Activated naive CD4-positive, alpha-beta T cell treated with anti-CD3 and anti-CD28 coated beads, Interleukin-2, amount 50 U/mL, for 72 hours (primary cell): ENCODE measurements around the gene PAQR4. TPM values are rescaled to one million over a fixed set of nuclear protein-coding genes. Genes with fewer than 3 reads are reported as not detected.

ENCODE experiments used
- ATAC-seq, 2 donors: fragments of 150-1000 bp; cut with Tn5 transposase; 2 replicates each; pipeline ENCODE4 v1.10.0; 2021; ENCODE audit warnings: mild to moderate bottlenecking in 2 of 2, moderate library complexity in 2 of 2
- DNase-seq, 2 donors: peaks; one replicate each; pipeline ENCODE4 v3.0.0; 2021 to 2022; ENCODE audit warnings: low spot score in 2 of 2
- H3K27ac Mint-ChIP-seq, 2 donors: one replicate each; pipeline ENCODE4 v1.8.0; 2022; ENCODE audit warnings: mild to moderate bottlenecking in 2 of 2, mixed read lengths in 2 of 2
- H3K36me3 Mint-ChIP-seq, 2 donors: one replicate each; pipeline ENCODE4 v1.8.0; 2022; ENCODE audit warnings: mixed read lengths in 2 of 2
- H3K9me3 Mint-ChIP-seq, 2 donors: one replicate each; pipeline ENCODE4 v1.8.0; 2022; ENCODE audit warnings: mixed read lengths in 2 of 2
- total RNA-seq, 2 donors: library from RNA; stranded (reverse); gene quantifications; one replicate each; pipeline ENCODE4 v1.2.3, GENCODE V29; 2022

PAQR4 gene
- total RNA-seq, 2 donors from 2014 or later, result 24.0 to 31.6 TPM

DNA sequence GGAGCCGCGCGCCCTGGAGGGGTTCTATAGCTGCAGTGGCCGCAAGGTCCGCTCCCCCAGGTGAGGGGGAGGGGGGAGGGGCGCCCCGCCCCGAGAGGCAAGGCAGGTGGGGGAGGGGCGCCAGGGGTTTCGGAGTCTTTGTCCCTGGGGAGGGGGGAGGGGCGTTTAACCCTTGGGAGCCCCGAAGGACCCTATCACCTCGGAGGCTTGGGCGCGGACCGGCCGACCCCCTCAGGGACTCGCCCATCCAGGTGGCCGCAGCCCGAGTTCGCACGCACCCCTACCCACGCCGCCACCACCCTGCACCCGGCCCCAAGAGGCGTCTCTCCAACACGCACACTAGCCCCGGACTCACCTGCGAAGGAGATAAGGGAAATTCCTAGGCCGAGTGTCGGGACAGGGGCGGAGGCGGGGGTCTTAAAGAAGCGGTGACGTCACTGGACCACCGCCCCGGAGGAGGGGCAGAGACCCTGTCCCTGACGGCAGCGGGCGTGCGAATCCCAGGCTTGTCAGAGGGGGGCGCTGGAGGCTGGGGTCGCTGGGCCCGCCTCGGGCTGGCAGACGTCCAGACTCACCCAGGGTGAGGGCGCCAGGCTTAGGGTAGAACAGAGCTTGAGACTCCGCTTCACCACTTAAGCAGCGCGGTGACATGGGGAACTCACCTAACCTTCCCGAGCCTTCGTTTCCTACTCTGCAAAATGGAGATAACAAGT is 48.8 kb downstream of the PAQR4 start, which contains the start of gene CLDN6:
TSS of gene CLDN6 (minus strand) at position 390 of the 713 bp plus-strand sequence. CDS start 2,162 bp downstream, outside the sequence.
- H3K9me3 Mint-ChIP-seq, result no peaks in the 10 kb centered on the region
- peak in 1 of 2 donors; percentile 71 for DNase-seq
- peaks cover 0 to 4% of the 10 kb centered on the region in 2 donors for H3K36me3 Mint-ChIP-seq
- H3K27ac Mint-ChIP-seq, result no peak within 1 kb of the TSS
- ATAC-seq, result no peak

DNA sequence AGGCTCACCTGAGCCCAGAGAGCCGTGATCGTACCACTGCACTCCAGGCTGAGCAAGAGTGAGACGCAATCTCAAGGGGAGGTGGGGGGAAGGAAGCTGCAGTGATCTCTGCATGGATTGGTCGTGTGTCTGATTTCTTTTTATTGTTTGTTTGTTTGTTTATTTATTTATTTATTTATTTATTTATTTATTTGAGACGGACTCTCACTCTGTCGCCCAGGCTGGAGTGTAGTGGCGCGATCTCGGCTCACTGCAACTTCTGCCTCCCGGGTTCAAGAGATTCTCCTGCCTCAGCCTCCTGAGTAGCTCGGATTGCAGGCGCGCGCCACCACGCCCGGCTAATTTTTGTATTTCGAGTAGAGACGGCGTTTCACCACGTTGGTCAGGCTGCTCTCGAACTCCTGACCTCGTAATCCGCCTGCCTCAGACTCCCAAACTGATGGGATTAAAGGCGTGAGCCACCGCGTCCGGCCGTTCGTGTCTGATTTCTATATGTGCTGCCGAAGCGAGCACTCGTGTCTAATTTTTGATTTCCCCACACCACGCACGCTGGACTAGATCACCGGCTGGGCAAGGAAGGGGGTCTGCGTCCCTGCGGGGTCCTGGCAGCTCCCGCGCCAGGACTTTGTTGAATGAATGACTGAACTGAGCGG is 50.6 kb downstream of the PAQR4 start:
- peak overlapping the region in 1 of 2 donors; percentile 85 for H3K27ac Mint-ChIP-seq
- ATAC-seq (no peak), DNase-seq (no peak)
- no peaks in the 10 kb centered on the region for H3K9me3 Mint-ChIP-seq
- peaks cover 5 to 11% of the 10 kb centered on the region in 2 donors for H3K36me3 Mint-ChIP-seq

DNA sequence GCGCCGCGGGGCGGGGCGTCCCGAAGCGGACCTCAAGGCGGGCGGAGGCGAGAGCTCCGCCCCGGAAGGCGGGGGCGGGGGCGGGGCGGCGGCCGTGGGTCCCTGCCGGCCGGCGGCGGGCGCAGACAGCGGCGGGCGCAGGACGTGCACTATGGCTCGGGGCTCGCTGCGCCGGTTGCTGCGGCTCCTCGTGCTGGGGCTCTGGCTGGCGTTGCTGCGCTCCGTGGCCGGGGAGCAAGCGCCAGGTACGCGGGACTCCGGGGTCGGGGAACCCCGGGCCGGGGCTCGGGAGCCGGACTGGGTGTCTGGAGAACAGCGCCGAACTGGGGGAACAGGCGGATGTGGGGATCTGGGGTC is 51.1 kb downstream of the PAQR4 start, which contains the start of gene TNFRSF12A:
TSS of gene TNFRSF12A (plus strand) at position 122 of the 357 bp plus-strand sequence. CDS start at position 152, 30 bp downstream.
- peak; percentile 23 to 36 for ATAC-seq
- no peaks in the 10 kb centered on the region for H3K9me3 Mint-ChIP-seq
- peak; percentile 74 to 80 for DNase-seq
- peak within 1 kb of the TSS; percentile 85 to 95 for H3K27ac Mint-ChIP-seq
- H3K36me3 Mint-ChIP-seq, result peaks cover 5 to 11% of the 10 kb centered on the region in 2 donors

DNA sequence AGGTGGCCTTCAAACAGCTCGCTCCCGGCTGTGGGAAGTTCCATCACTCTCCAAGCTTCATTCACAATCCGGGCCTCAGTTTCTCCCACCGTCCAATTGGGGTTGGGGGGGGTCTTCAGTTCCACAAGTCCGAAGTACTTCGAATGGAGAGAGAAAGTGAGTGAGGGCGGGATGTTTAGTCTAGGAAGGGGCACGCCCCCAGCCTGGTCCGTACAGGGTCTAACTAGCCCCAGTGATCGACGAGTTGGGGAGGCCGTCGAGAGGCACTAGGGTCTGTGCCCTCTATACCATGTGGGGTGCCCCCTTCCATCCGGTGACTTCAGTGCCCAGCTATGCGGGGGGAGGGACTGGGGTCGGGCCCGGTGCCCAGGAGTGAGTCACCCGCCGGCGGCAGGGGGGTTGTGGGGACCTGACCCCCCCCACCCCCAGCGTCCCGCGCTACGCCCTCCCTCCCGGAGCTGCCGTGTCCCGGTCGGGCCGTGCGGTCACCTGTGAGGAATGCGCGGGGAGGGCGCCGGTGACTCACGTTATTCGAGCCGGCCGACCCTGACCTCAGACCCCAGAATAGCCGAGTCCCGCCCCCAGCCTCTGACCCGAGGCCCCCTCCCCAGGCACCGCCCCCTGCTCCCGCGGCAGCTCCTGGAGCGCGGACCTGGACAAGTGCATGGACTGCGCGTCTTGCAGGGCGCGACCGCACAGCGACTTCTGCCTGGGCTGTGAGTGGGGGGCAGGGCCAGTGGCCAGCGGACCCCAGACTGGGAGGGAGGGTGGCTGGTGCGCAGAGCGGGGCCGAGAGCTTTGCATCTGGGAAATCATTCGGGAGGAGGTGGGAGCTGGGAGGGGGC is 51.7 kb downstream of the PAQR4 start:
- ATAC-seq (peak; percentile 17 to 39), DNase-seq (peak; percentile 51 to 83)
- H3K27ac Mint-ChIP-seq, result peak overlapping the region; percentile 85 to 95
- H3K36me3 Mint-ChIP-seq, result peaks cover 5 to 11% of the 10 kb centered on the region in 2 donors
- H3K9me3 Mint-ChIP-seq, result no peaks in the 10 kb centered on the region

DNA sequence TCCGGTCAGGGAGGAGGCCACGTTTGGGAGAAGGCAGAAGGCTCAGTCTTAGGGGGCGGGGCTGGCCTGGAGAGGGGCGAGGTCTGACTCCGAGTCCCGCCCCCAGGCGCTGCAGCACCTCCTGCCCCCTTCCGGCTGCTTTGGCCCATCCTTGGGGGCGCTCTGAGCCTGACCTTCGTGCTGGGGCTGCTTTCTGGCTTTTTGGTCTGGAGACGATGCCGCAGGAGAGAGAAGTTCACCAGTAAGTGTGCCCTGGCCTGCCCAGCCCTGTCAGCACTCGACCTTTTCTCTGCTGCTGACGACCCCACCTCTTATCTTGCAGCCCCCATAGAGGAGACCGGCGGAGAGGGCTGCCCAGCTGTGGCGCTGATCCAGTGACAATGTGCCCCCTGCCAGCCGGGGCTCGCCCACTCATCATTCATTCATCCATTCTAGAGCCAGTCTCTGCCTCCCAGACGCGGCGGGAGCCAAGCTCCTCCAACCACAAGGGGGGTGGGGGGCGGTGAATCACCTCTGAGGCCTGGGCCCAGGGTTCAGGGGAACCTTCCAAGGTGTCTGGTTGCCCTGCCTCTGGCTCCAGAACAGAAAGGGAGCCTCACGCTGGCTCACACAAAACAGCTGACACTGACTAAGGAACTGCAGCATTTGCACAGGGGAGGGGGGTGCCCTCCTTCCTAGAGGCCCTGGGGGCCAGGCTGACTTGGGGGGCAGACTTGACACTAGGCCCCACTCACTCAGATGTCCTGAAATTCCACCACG is 52.5 kb downstream of the PAQR4 start:
- Mint-ChIP-seq H3K36me3 (peaks cover 5 to 11% of the 10 kb centered on the region in 2 donors), H3K27ac (peak overlapping the region; percentile 85 to 95), H3K9me3 (no peaks in the 10 kb centered on the region)
- DNase-seq (peak; percentile 83 to 87), ATAC-seq (peak; percentile 50 to 55)

DNA sequence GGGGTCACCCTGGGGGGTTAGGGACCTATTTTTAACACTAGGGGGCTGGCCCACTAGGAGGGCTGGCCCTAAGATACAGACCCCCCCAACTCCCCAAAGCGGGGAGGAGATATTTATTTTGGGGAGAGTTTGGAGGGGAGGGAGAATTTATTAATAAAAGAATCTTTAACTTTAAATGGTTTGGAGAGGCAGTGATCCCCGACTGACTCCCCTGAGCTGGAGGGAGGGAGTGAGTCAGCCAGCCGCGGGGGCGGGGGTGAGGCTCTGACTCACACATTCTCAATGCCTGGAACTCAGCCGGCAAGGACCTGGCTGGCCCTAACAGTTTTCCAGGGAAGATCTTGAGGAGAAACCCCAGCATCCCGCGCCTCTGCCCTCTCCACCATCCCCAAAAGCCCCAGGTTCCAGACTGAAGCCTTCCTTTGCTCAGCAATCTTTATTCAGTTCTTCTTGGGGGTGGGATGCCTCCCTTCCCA is 53.1 kb downstream of the PAQR4 start:
- Mint-ChIP-seq H3K27ac (peak overlapping the region; percentile 85 to 95), H3K36me3 (peaks cover 10 to 11% of the 10 kb centered on the region in 2 donors), H3K9me3 (no peaks in the 10 kb centered on the region)
- DNase-seq, result peak; percentile 85 to 87
- peak; percentile 50 for ATAC-seq

DNA sequence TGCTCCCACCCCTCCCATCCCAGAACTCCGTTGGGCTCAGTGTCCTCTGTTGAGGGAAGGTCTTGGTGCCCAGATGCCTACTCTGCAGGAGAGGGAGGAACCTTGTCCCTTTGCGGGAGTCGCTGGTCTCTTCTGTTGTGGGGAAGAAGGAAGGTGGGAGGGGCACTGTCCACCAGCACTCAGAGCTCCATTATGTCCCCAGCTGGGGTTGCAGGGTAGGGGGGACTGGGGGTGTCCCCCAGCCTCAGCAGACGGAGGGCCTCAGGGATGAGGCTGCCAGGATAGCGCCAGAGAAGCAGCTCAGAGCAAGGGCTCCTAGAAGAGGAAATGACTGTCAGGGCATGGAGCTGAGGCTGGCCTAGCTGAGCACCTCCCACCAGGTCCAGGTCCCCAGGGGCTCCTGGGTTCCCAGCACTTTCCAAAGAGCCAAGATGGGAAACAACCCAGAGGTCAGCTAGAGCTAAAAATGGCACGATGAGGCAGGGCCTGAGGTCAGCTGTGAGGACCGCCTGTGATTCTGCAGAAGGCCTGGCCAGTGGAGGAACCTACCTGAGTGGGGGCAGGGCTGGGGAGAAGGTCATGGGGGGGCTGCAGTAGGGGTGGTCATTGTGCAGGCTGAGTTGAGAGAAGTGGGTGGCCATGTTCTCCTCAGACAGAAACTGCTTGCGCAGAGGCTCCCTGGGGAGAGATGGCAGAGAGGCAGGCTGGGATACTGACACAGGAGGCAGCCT is 53.7 kb downstream of the PAQR4 start:
- Mint-ChIP-seq H3K36me3 (peaks cover 11 to 16% of the 10 kb centered on the region in 2 donors), H3K27ac (peak overlapping the region; percentile 85 to 95), H3K9me3 (no peaks in the 10 kb centered on the region)
- DNase-seq (no peak), ATAC-seq (no peak)

Other genes with a start within 250 kb of the PAQR4 start
- gene PRSS27, start 249.1 kb upstream of the PAQR4 start, total RNA-seq, result 1 to 10 TPM; 1.3 to 3.2 TPM
- gene SRRM2, start 216.7 kb upstream of the PAQR4 start, total RNA-seq, result 100 to 1,000 TPM; 624 to 790 TPM
- gene ELOB, start 192.1 kb upstream of the PAQR4 start, total RNA-seq, result 100 to 1,000 TPM; 218 to 224 TPM
- not detected for gene PRSS33, start 181.8 kb upstream of the PAQR4 start, total RNA-seq
- not detected for gene PRSS41, start 170.9 kb upstream of the PAQR4 start, total RNA-seq
- gene PRSS21, start 152.1 kb upstream of the PAQR4 start, total RNA-seq, result 1 to 10 TPM; 1.8 to 2.4 TPM
- gene ZG16B, start 139.0 kb upstream of the PAQR4 start, total RNA-seq, result 1 to 10 TPM in 1 of 2 donors, under 1 TPM in 1; 0.48 to 1.4 TPM
- under 1 TPM in 1 of 2 donors, not detected in 1; 0.34 TPM for gene PRSS22, start 111.2 kb upstream of the PAQR4 start, total RNA-seq
- 10 to 100 TPM in 1 of 2 donors, 1 to 10 TPM in 1; 9.4 to 17.4 TPM for gene FLYWCH2, start 86.1 kb upstream of the PAQR4 start, total RNA-seq
- gene FLYWCH1, start 57.4 kb upstream of the PAQR4 start, total RNA-seq, result 10 to 100 TPM; 28.8 to 55.4 TPM
- not detected for gene KREMEN2, start 5.1 kb upstream of the PAQR4 start, total RNA-seq
- gene PKMYT1, start 11.1 kb downstream of the PAQR4 start, total RNA-seq, result 100 to 1,000 TPM; 125 to 193 TPM
- under 1 TPM in 1 of 2 donors, not detected in 1; 0.11 TPM for gene CLDN9, start 43.6 kb downstream of the PAQR4 start, total RNA-seq
- not detected for gene CLDN6, start 48.8 kb downstream of the PAQR4 start, total RNA-seq
- 10 to 100 TPM in 1 of 2 donors, 1 to 10 TPM in 1; 7.6 to 14.6 TPM for gene TNFRSF12A, start 51.0 kb downstream of the PAQR4 start, total RNA-seq
- gene HCFC1R1, start 54.6 kb downstream of the PAQR4 start, total RNA-seq, result 10 to 100 TPM; 40.9 to 47.3 TPM
- gene THOC6, start 54.7 kb downstream of the PAQR4 start, total RNA-seq, result 10 to 100 TPM; 35.3 to 65.2 TPM
- 1 to 10 TPM in 1 of 2 donors, not detected in 1; 2.9 TPM for gene BICDL2, start 67.6 kb downstream of the PAQR4 start, total RNA-seq
- gene MMP25, start 77.2 kb downstream of the PAQR4 start, total RNA-seq, result 1 to 10 TPM; 1.8 to 2.0 TPM
- gene IL32, start 96.3 kb downstream of the PAQR4 start, total RNA-seq, result 1,000 to 10,000 TPM; 2,042 to 3,291 TPM
- gene ZSCAN10, start 129.9 kb downstream of the PAQR4 start, total RNA-seq, result under 1 TPM; 0.14 to 0.68 TPM
- under 1 TPM in 1 of 2 donors, not detected in 1; 0.18 TPM for gene ZNF205, start 143.2 kb downstream of the PAQR4 start, total RNA-seq
- 1 to 10 TPM; 6.1 to 8.2 TPM for gene ZNF213, start 165.7 kb downstream of the PAQR4 start, total RNA-seq
- not detected for gene OR1F1, start 218.9 kb downstream of the PAQR4 start, total RNA-seq